DOHH2 (cell line): Measurements from ENCODE around the gene PHB1.

ENCODE experiments used
- H3F3A ChIP-seq: fragments of 200-600 bp; sonication (generic), shearing (Covaris generic); 2 replicates; pipeline ENCODE4 v1.6.0; 2016; ENCODE audit warnings: antibody characterized with exemption, mild to moderate bottlenecking; ENCODE audit not compliant: control insufficient read depth, insufficient read depth
- H3K27ac ChIP-seq: fragments of 200-600 bp; sonication (generic); 2 replicates; pipeline ENCODE4 v1.5.1; 2014; ENCODE audit warnings: low read depth, mild to moderate bottlenecking, low read length, moderate library complexity
- H3K27me3 ChIP-seq: fragments of 200-600 bp; sonication (generic); 2 replicates; pipeline ENCODE4 v1.6.1; 2014; ENCODE audit warnings: mild to moderate bottlenecking, low read length, mixed read lengths; ENCODE audit not compliant: control insufficient read depth
- H3K36me3 ChIP-seq: fragments of 200-600 bp; sonication (generic); 2 replicates; pipeline ENCODE4 v1.6.1; 2014; ENCODE audit warnings: mild to moderate bottlenecking, low read length, moderate library complexity, mixed read lengths; ENCODE audit not compliant: control insufficient read depth
- H3K4me1 ChIP-seq: fragments of 200-600 bp; sonication (generic); 2 replicates; pipeline ENCODE4 v1.6.1; 2014; ENCODE audit warnings: mild to moderate bottlenecking, low read length, mixed read lengths; ENCODE audit not compliant: control insufficient read depth
- H3K4me2 ChIP-seq: fragments of 200-600 bp; sonication (generic); 2 replicates; pipeline ENCODE4 v1.6.0; 2014; ENCODE audit warnings: mild to moderate bottlenecking, low read length, moderate library complexity
- H3K4me3 ChIP-seq: fragments of 200-600 bp; sonication (generic); 2 replicates; pipeline ENCODE4 v1.5.1; 2014; ENCODE audit warnings: mild to moderate bottlenecking, low read length, mixed read lengths
- H3K79me2 ChIP-seq: fragments of 200-600 bp; sonication (generic); 2 replicates; pipeline ENCODE4 v1.6.1; 2014; ENCODE audit warnings: mild to moderate bottlenecking, low read length, mixed read lengths; ENCODE audit not compliant: control insufficient read depth
- H3K9me2 ChIP-seq: fragments of 200-600 bp; sonication (generic); replicated peaks from 2 replicates; pipeline ENCODE4 v1.6.1; 2014; ENCODE audit warnings: mild to moderate bottlenecking, low read length, mixed read lengths; ENCODE audit not compliant: control insufficient read depth
- H3K9me3 ChIP-seq: fragments of 200-600 bp; sonication (generic); 2 replicates; pipeline ENCODE4 v1.6.1; 2014; ENCODE audit warnings: antibody characterized with exemption, low read length, mixed read lengths; ENCODE audit not compliant: control insufficient read depth, insufficient read depth
- H4K20me1 ChIP-seq: fragments of 200-600 bp; sonication (generic); 2 replicates; pipeline ENCODE4 v1.6.0; 2014; ENCODE audit warnings: low read depth, mild to moderate bottlenecking, antibody characterized with exemption, low read length, moderate library complexity; ENCODE audit not compliant: control insufficient read depth, insufficient read depth
- CTCF ChIP-seq: fragments of 200-600 bp; sonication (generic); IDR thresholded peaks from one replicate; pipeline ENCODE4 v1.5.1; 2014; ENCODE audit warnings: antibody characterized with exemption, mild to moderate bottlenecking, low read depth, low read length; ENCODE audit not compliant: poor library complexity, severe bottlenecking
- EZH2phosphoT487 ChIP-seq: fragments of 200-600 bp; sonication (generic); IDR thresholded peaks from 2 replicates; pipeline ENCODE4 v1.6.1; 2017; ENCODE audit warnings: borderline replicate concordance, mild to moderate bottlenecking, antibody characterized with exemption, low read length, moderate library complexity, mixed read lengths

PHB1 gene

DNA sequence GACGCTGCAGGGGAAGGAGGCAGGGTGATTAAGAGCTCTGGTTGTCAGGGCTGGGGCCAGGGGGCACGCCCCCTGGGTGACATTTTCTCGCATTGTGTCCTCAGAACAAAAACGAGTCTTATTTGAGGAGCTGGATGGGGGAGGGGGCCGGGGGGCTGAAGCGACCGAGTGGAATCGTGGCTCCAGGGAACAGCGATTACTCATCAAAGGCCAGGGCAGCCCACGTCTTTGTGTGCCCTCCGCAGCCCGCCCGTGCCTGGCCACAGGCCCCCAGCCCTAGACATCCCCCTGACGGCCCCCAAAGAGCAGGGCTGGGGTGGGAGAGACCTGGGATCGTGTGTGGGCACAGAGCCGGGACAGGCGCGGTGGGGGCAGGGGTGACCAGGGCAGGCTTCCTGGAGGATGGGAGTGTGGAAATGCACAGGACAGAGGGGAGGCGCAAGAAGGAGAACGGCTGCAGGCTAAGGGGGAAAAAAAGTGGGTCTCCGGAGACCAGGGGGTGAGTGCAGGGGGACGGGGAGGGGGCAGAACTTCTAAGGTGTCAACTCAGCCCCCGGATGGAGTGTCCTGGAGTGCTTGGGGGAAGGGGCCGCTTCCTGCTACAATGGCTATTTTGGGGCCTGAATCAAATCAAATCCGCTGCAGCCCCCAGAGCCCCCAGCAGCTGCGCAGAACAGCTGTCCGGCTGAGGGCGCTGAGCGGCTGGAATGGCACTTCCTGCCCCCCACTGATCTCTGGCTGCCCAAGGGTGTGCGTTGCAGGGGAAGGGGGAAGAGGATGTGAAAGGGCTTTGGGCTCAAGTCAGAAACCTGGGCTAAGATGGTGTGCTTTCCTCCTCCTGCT lies 24.0 kb upstream of the PHB1 start:
- no peaks in the 10 kb centered on the region for H3K36me3 ChIP-seq
- peak overlapping the region; percentile 3; the same call in 1 of the 2 replicates for H3K4me3 ChIP-seq
- no peaks in the 10 kb centered on the region for H3K9me2 ChIP-seq
- TF ChIP-seq EZH2phosphoT487 = no peak
- TF ChIP-seq CTCF = peak; percentile 25
- H3K27me3 ChIP-seq = peaks cover 31% of the 10 kb centered on the region
- no peaks in the 10 kb centered on the region for H3K9me3 ChIP-seq
- no peaks in the 10 kb centered on the region for H3K79me2 ChIP-seq
- no peaks in the 10 kb centered on the region for H4K20me1 ChIP-seq
- peaks cover 16% of the 10 kb centered on the region for H3K4me1 ChIP-seq
- H3K27ac ChIP-seq = no peak overlapping the region
- no peaks in the 10 kb centered on the region for H3F3A ChIP-seq
- H3K4me2 ChIP-seq = peak overlapping the region; percentile 55

- H3K9me3 ChIP-seq = no peaks in the 10 kb centered on the region
- H3K79me2 ChIP-seq = no peaks in the 10 kb centered on the region
- H3K4me3 ChIP-seq = no peak overlapping the region
- H3K36me3 ChIP-seq = no peaks in the 10 kb centered on the region
- peaks cover 31% of the 10 kb centered on the region for H3K27me3 ChIP-seq
- no peak overlapping the region for H3K4me2 ChIP-seq
- TF ChIP-seq EZH2phosphoT487 (no peak), CTCF (no peak)
- no peaks in the 10 kb centered on the region for H3K9me2 ChIP-seq
- peaks cover 16% of the 10 kb centered on the region for H3K4me1 ChIP-seq
- no peaks in the 10 kb centered on the region for H4K20me1 ChIP-seq
- no peak overlapping the region for H3K27ac ChIP-seq
- no peaks in the 10 kb centered on the region for H3F3A ChIP-seq
Observed at GRCh38 chr17:49437696-49438435, 23.2 kb upstream of the PHB1 start.

- Histone ChIP-seq H3K4me1 (peaks cover 16% of the 10 kb centered on the region), H3K27ac (no peak overlapping the region), H3K9me2 (no peaks in the 10 kb centered on the region), H3K27me3 (peaks cover 31% of the 10 kb centered on the region), H3K9me3 (no peaks in the 10 kb centered on the region), H4K20me1 (no peaks in the 10 kb centered on the region), H3K79me2 (no peaks in the 10 kb centered on the region), H3K4me3 (no peak overlapping the region), H3K4me2 (no peak overlapping the region), H3F3A (no peaks in the 10 kb centered on the region), H3K36me3 (no peaks in the 10 kb centered on the region)
- TF ChIP-seq EZH2phosphoT487 = no peak
- TF ChIP-seq CTCF = no peak
Observed at GRCh38 chr17:49436174-49436573, 21.5 kb upstream of the PHB1 start.
